ENCODE data around the gene VPS8.

VPS8 gene

GRCh38 chr3:184816614-184817013 is 4.6 kb downstream of the VPS8 start:
- Histone ChIP-seq H3K4me2 (ENCODE audit: low read length) (no peak overlapping the region), H3K27me3 (ENCODE audit: control insufficient read depth, insufficient read depth, low read length) (no peaks in the 10 kb centered on the region), H3K4me1 (ENCODE audit: control insufficient read depth, insufficient read depth, low read length) (peaks cover 10% of the 10 kb centered on the region), H3K9me3 (replicated peaks; ENCODE audit: low read length) (no peaks in the 10 kb centered on the region), H3K9ac (ENCODE audit: low read depth, low read length) (no peak overlapping the region), H3K36me3 (ENCODE audit: insufficient read depth, low read length) (no peaks in the 10 kb centered on the region), H3K4me3 (ENCODE audit: low read length) (no peak overlapping the region)

- no peak overlapping the region for H3K9ac ChIP-seq (ENCODE audit: low read depth, low read length)
- no peak overlapping the region for H3K4me2 ChIP-seq (ENCODE audit: low read length)
- H3K4me3 ChIP-seq (ENCODE audit: low read length): no peak overlapping the region
- no peaks in the 10 kb centered on the region for H3K36me3 ChIP-seq (ENCODE audit: insufficient read depth, low read length)
- peaks cover under 1% of the 10 kb centered on the region for H3K4me1 ChIP-seq (ENCODE audit: control insufficient read depth, insufficient read depth, low read length)
- no peaks in the 10 kb centered on the region for H3K27me3 ChIP-seq (ENCODE audit: control insufficient read depth, insufficient read depth, low read length)
- no peaks in the 10 kb centered on the region for H3K9me3 ChIP-seq (replicated peaks; ENCODE audit: low read length)
Measured at GRCh38 chr3:184820525-184820924, 8.6 kb downstream of the VPS8 start.

- H3K27me3 ChIP-seq (ENCODE audit: control insufficient read depth, insufficient read depth, low read length): no peaks in the 10 kb centered on the region
- H3K36me3 ChIP-seq (ENCODE audit: insufficient read depth, low read length): no peaks in the 10 kb centered on the region
- no peaks in the 10 kb centered on the region for H3K4me1 ChIP-seq (ENCODE audit: control insufficient read depth, insufficient read depth, low read length)
- no peak overlapping the region for H3K4me3 ChIP-seq (ENCODE audit: low read length)
- no peak overlapping the region for H3K4me2 ChIP-seq (ENCODE audit: low read length)
- no peak overlapping the region for H3K9ac ChIP-seq (ENCODE audit: low read depth, low read length)
- H3K9me3 ChIP-seq (replicated peaks; ENCODE audit: low read length): no peaks in the 10 kb centered on the region
Measured at GRCh38 chr3:184821034-184821433, 9.1 kb downstream of the VPS8 start.

GRCh38 chr3:184822081-184822480 is 10.1 kb downstream of the VPS8 start:
- Histone ChIP-seq H3K9me3 (replicated peaks; ENCODE audit: low read length) (no peaks in the 10 kb centered on the region), H3K4me1 (ENCODE audit: control insufficient read depth, insufficient read depth, low read length) (no peaks in the 10 kb centered on the region), H3K4me3 (ENCODE audit: low read length) (no peak overlapping the region), H3K36me3 (ENCODE audit: insufficient read depth, low read length) (peaks cover 2% of the 10 kb centered on the region), H3K4me2 (ENCODE audit: low read length) (no peak overlapping the region), H3K27me3 (ENCODE audit: control insufficient read depth, insufficient read depth, low read length) (no peaks in the 10 kb centered on the region), H3K9ac (ENCODE audit: low read depth, low read length) (no peak overlapping the region)

GRCh38 chr3:184822654-184823053 is 10.7 kb downstream of the VPS8 start:
- no peaks in the 10 kb centered on the region for H3K27me3 ChIP-seq (ENCODE audit: control insufficient read depth, insufficient read depth, low read length)
- no peaks in the 10 kb centered on the region for H3K9me3 ChIP-seq (replicated peaks; ENCODE audit: low read length)
- H3K4me2 ChIP-seq (ENCODE audit: low read length): no peak overlapping the region
- H3K4me3 ChIP-seq (ENCODE audit: low read length): no peak overlapping the region
- no peak overlapping the region for H3K9ac ChIP-seq (ENCODE audit: low read depth, low read length)
- peaks cover 4% of the 10 kb centered on the region for H3K36me3 ChIP-seq (ENCODE audit: insufficient read depth, low read length)
- no peaks in the 10 kb centered on the region for H3K4me1 ChIP-seq (ENCODE audit: control insufficient read depth, insufficient read depth, low read length)

- H3K4me2 ChIP-seq (ENCODE audit: low read length): no peak overlapping the region
- H3K36me3 ChIP-seq (ENCODE audit: insufficient read depth, low read length): peaks cover 4% of the 10 kb centered on the region
- no peaks in the 10 kb centered on the region for H3K9me3 ChIP-seq (replicated peaks; ENCODE audit: low read length)
- H3K4me3 ChIP-seq (ENCODE audit: low read length): no peak overlapping the region
- H3K27me3 ChIP-seq (ENCODE audit: control insufficient read depth, insufficient read depth, low read length): no peaks in the 10 kb centered on the region
- H3K9ac ChIP-seq (ENCODE audit: low read depth, low read length): no peak overlapping the region
- no peaks in the 10 kb centered on the region for H3K4me1 ChIP-seq (ENCODE audit: control insufficient read depth, insufficient read depth, low read length)
Measured at GRCh38 chr3:184823990-184824389, 12.0 kb downstream of the VPS8 start.

- Histone ChIP-seq H3K36me3 (ENCODE audit: insufficient read depth, low read length) (peaks cover 4% of the 10 kb centered on the region), H3K4me1 (ENCODE audit: control insufficient read depth, insufficient read depth, low read length) (no peaks in the 10 kb centered on the region)
Measured at GRCh38 chr3:184825121-184825820, 13.3 kb downstream of the VPS8 start.

GRCh38 chr3:184827572-184827971 is 15.6 kb downstream of the VPS8 start:
- Histone ChIP-seq H3K36me3 (ENCODE audit: insufficient read depth, low read length) (peaks cover 15% of the 10 kb centered on the region), H3K4me1 (ENCODE audit: control insufficient read depth, insufficient read depth, low read length) (no peaks in the 10 kb centered on the region), H3K4me2 (ENCODE audit: low read length) (no peak overlapping the region), H3K9ac (ENCODE audit: low read depth, low read length) (no peak overlapping the region), H3K4me3 (ENCODE audit: low read length) (no peak overlapping the region), H3K9me3 (replicated peaks; ENCODE audit: low read length) (no peaks in the 10 kb centered on the region), H3K27me3 (ENCODE audit: control insufficient read depth, insufficient read depth, low read length) (no peaks in the 10 kb centered on the region)

More at GRCh38 chr3:184825121-184825820, 13.3 kb downstream of the VPS8 start:
- H3K4me2 ChIP-seq (ENCODE audit: low read length): no peak overlapping the region
- no peak overlapping the region for H3K9ac ChIP-seq (ENCODE audit: low read depth, low read length)
- H3K4me3 ChIP-seq (ENCODE audit: low read length): no peak overlapping the region
- H3K9me3 ChIP-seq (replicated peaks; ENCODE audit: low read length): no peaks in the 10 kb centered on the region
- no peaks in the 10 kb centered on the region for H3K27me3 ChIP-seq (ENCODE audit: control insufficient read depth, insufficient read depth, low read length)

- Histone ChIP-seq H3K4me1 (ENCODE audit: control insufficient read depth, insufficient read depth, low read length) (no peaks in the 10 kb centered on the region), H3K9me3 (replicated peaks; ENCODE audit: low read length) (no peaks in the 10 kb centered on the region), H3K36me3 (ENCODE audit: insufficient read depth, low read length) (peaks cover 20% of the 10 kb centered on the region), H3K9ac (ENCODE audit: low read depth, low read length) (no peak overlapping the region), H3K4me2 (ENCODE audit: low read length) (no peak overlapping the region), H3K4me3 (ENCODE audit: low read length) (no peak overlapping the region), H3K27me3 (ENCODE audit: control insufficient read depth, insufficient read depth, low read length) (no peaks in the 10 kb centered on the region)
Measured at GRCh38 chr3:184832044-184832443, 20.1 kb downstream of the VPS8 start.

- peaks cover 18% of the 10 kb centered on the region for H3K36me3 ChIP-seq (ENCODE audit: insufficient read depth, low read length)
- H3K4me1 ChIP-seq (ENCODE audit: control insufficient read depth, insufficient read depth, low read length): no peaks in the 10 kb centered on the region
- no peak overlapping the region for H3K4me3 ChIP-seq (ENCODE audit: low read length)
- no peak overlapping the region for H3K9ac ChIP-seq (ENCODE audit: low read depth, low read length)
- H3K27me3 ChIP-seq (ENCODE audit: control insufficient read depth, insufficient read depth, low read length): no peaks in the 10 kb centered on the region
- no peaks in the 10 kb centered on the region for H3K9me3 ChIP-seq (replicated peaks; ENCODE audit: low read length)
- no peak overlapping the region for H3K4me2 ChIP-seq (ENCODE audit: low read length)
Measured at GRCh38 chr3:184832903-184833302, 20.9 kb downstream of the VPS8 start.

GRCh38 chr3:184836090-184836822 is 24.3 kb downstream of the VPS8 start:
- no peak overlapping the region for H3K9ac ChIP-seq (ENCODE audit: low read depth, low read length)
- no peak overlapping the region for H3K4me2 ChIP-seq (ENCODE audit: low read length)
- no peaks in the 10 kb centered on the region for H3K4me1 ChIP-seq (ENCODE audit: control insufficient read depth, insufficient read depth, low read length)
- H3K36me3 ChIP-seq (ENCODE audit: insufficient read depth, low read length): peaks cover 10% of the 10 kb centered on the region
- no peak overlapping the region for H3K4me3 ChIP-seq (ENCODE audit: low read length)
- H3K27me3 ChIP-seq (ENCODE audit: control insufficient read depth, insufficient read depth, low read length): no peaks in the 10 kb centered on the region
- no peaks in the 10 kb centered on the region for H3K9me3 ChIP-seq (replicated peaks; ENCODE audit: low read length)

- H3K4me1 ChIP-seq (ENCODE audit: control insufficient read depth, insufficient read depth, low read length): peaks cover 8% of the 10 kb centered on the region
- H3K36me3 ChIP-seq (ENCODE audit: insufficient read depth, low read length): no peaks in the 10 kb centered on the region
- no peak overlapping the region for H3K9ac ChIP-seq (ENCODE audit: low read depth, low read length)
- H3K4me2 ChIP-seq (ENCODE audit: low read length): no peak overlapping the region
- H3K4me3 ChIP-seq (ENCODE audit: low read length): no peak overlapping the region
- H3K9me3 ChIP-seq (replicated peaks; ENCODE audit: low read length): no peaks in the 10 kb centered on the region
- no peaks in the 10 kb centered on the region for H3K27me3 ChIP-seq (ENCODE audit: control insufficient read depth, insufficient read depth, low read length)
Measured at GRCh38 chr3:184842433-184842832, 30.5 kb downstream of the VPS8 start.

All from skeletal muscle satellite cell (primary cell).